Bronchial epithelial cell (primary cell): Measurements from ENCODE around the gene STARD5. TPM values are rescaled to one million over a fixed set of nuclear protein-coding genes. Genes with fewer than 3 reads are reported as not detected.

ENCODE experiments used
- DNase-seq: peaks from one replicate; pipeline ENCODE4 v3.0.0-alpha.2; 2010; ENCODE audit warnings: low read depth
- FAIRE-seq: peaks from 2 replicates; lab custom pipeline; 2011; peaks lifted over from hg19 to GRCh38; lab: Jason Lieb, UNC
- H3K27me3 ChIP-seq: 2 replicates; pipeline ENCODE4 v1.5.1; 2011; ENCODE audit warnings: low read length; ENCODE audit not compliant: control insufficient read depth, insufficient read depth
- H3K36me3 ChIP-seq: 2 replicates; pipeline ENCODE4 v1.5.1; 2011; ENCODE audit warnings: low read length; ENCODE audit not compliant: control insufficient read depth, insufficient read depth
- H3K4me3 ChIP-seq: 2 replicates; pipeline ENCODE4 v1.5.1; 2011; ENCODE audit warnings: mild to moderate bottlenecking, low read depth, low read length, control low read depth
- CTCF ChIP-seq: IDR thresholded peaks from 2 replicates; pipeline ENCODE4 v1.5.1; 2011; ENCODE audit warnings: mild to moderate bottlenecking, moderate library complexity, low read length, control low read depth, inconsistent platforms; ENCODE audit not compliant: insufficient read depth, severe bottlenecking
- total RNA-seq: library from RNA; depleted of rRNA; stranded (reverse); fragments of >200 nt; gene quantifications from 2 replicates; pipeline ENCODE4 v1.2.1, GENCODE V29; 2014

STARD5 gene
- total RNA-seq, 1 donor from 2014 or later: 5.0 TPM

GRCh38 chr15:81315452-81316175 is 8.3 kb downstream of the STARD5 start:
- TF ChIP-seq CTCF: no peak
- no peak for DNase-seq
- Histone ChIP-seq H3K36me3 (peaks cover 42% of the 10 kb centered on the region), H3K27me3 (no peaks in the 10 kb centered on the region), H3K4me3 (no peak overlapping the region)
- no peak for FAIRE-seq

- no peak for FAIRE-seq
These were observed 9.6 kb downstream of the STARD5 start for GRCh38 chr15:81314378-81314777.

GRCh38 chr15:81313686-81314085 is 10.3 kb downstream of the STARD5 start:
- H3K4me3 ChIP-seq: no peak overlapping the region
- FAIRE-seq (no peak), DNase-seq (peak; percentile 80)
- H3K36me3 ChIP-seq: peaks cover 28% of the 10 kb centered on the region
- TF ChIP-seq CTCF: no peak
- H3K27me3 ChIP-seq: no peaks in the 10 kb centered on the region

More at GRCh38 chr15:81314378-81314777, 9.6 kb downstream of the STARD5 start:
- Histone ChIP-seq H3K27me3 (no peaks in the 10 kb centered on the region), H3K4me3 (no peak overlapping the region), H3K36me3 (peaks cover 34% of the 10 kb centered on the region)
- DNase-seq: no peak
- no peak for TF ChIP-seq CTCF

- peak; percentile 100 for FAIRE-seq
- peak; percentile 99 for DNase-seq
- H3K4me3 ChIP-seq: no peak overlapping the region
- TF ChIP-seq CTCF: no peak
- H3K36me3 ChIP-seq: peaks cover 23% of the 10 kb centered on the region
- H3K27me3 ChIP-seq: no peaks in the 10 kb centered on the region
These were observed 11.0 kb downstream of the STARD5 start for GRCh38 chr15:81312790-81313543.

GRCh38 chr15:81311752-81312464 is 12.0 kb downstream of the STARD5 start:
- Histone ChIP-seq H3K27me3 (no peaks in the 10 kb centered on the region), H3K36me3 (peaks cover 17% of the 10 kb centered on the region), H3K4me3 (no peak overlapping the region)
- FAIRE-seq: no peak
- no peak for DNase-seq
- TF ChIP-seq CTCF: no peak
